SK-N-SH (cell line): ENCODE measurements around the gene AFMID. TPM values are rescaled to one million over a fixed set of nuclear protein-coding genes. Genes with fewer than 3 reads are reported as not detected.

Source experiments
- CTCF ChIA-PET: fragments of 300-600, 350-600 bp; formaldehyde crosslinking; extraction: SDS; loops from one replicate; lab custom pipeline; 2021; lab: Yijun Ruan, JAX
- POLR2A ChIA-PET: fragments of 350-600 bp; sonication (Branson Sonifier 250); formaldehyde crosslinking; extraction: SDS; loops from one replicate; lab custom pipeline; 2020; ENCODE audit warnings: antibody characterized with exemption, inconsistent platforms; lab: Yijun Ruan, JAX
- DNase-seq: peaks from one replicate; pipeline ENCODE4 v3.0.0; 2012
- H2AFZ ChIP-seq: fragments of 200-600 bp; sonication (generic); 2 replicates; pipeline ENCODE4 v1.8.1; 2016; ENCODE audit warnings: antibody characterized with exemption, mild to moderate bottlenecking, low read depth
- H3F3A ChIP-seq: fragments of 200-600 bp; sonication (generic); replicated peaks from 2 replicates; pipeline ENCODE3; 2016; ENCODE audit warnings: antibody characterized with exemption, mild to moderate bottlenecking; ENCODE audit not compliant: insufficient read depth
- H3K27ac ChIP-seq, 2 experiments: fragments of 200-500 bp in 1 of 2; fragments of 200-600 bp in 1 of 2; sonication (Bioruptor generic) in 1 of 2; sonication (generic), shearing (Covaris generic) in 1 of 2; 2 replicates each; pipeline versions ENCODE4 v1.5.1 to v1.6.1; 2014 to 2016; ENCODE audit warnings: low read depth in 2 of 2, inconsistent platforms in 1 of 2, low read length in 1 of 2, mild to moderate bottlenecking in 1 of 2, mixed read lengths in 1 of 2
- H3K27me3 ChIP-seq: fragments of 200-600 bp; sonication (generic), shearing (Covaris generic); 2 replicates; pipeline ENCODE4 v1.6.1; 2016; ENCODE audit warnings: mixed run types; ENCODE audit not compliant: insufficient read depth
- H3K36me3 ChIP-seq, 2 experiments: fragments of 200-500 bp in 1 of 2; fragments of 200-600 bp in 1 of 2; sonication (Bioruptor generic) in 1 of 2; sonication (generic) in 1 of 2; replicated peaks in 1 of 2; 2 replicates each; pipeline versions ENCODE3 to v1.5.1; 2014 to 2016; ENCODE audit warnings: low read length in 1 of 2, mild to moderate bottlenecking in 1 of 2; ENCODE audit not compliant: insufficient read depth in 2 of 2, control insufficient read depth in 1 of 2
- H3K4me1 ChIP-seq, 2 experiments: fragments of 200-500 bp in 1 of 2; fragments of 200-600 bp in 1 of 2; sonication (Bioruptor generic) in 1 of 2; sonication (generic), shearing (Covaris generic) in 1 of 2; 2 replicates each; pipeline versions ENCODE4 v1.5.1 to v1.6.1; 2014 to 2016; ENCODE audit warnings: low read depth in 1 of 2, low read length in 1 of 2, mixed run types in 1 of 2; ENCODE audit not compliant: insufficient read depth in 2 of 2, control insufficient read depth in 1 of 2
- H3K4me2 ChIP-seq: fragments of 200-600 bp; sonication (generic), shearing (Covaris generic); 2 replicates; pipeline ENCODE4 v1.6.1; 2017; ENCODE audit warnings: mixed run types
- H3K4me3 ChIP-seq, 2 experiments: fragments of 200-500 bp in 1 of 2; fragments of 200-600 bp in 1 of 2; sonication (Bioruptor generic) in 1 of 2; sonication (generic), shearing (Covaris generic) in 1 of 2; 2 replicates each; pipeline versions ENCODE4 v1.5.1 to v1.8.1; 2014 to 2016; ENCODE audit warnings: low read depth in 2 of 2, inconsistent platforms in 1 of 2, low read length in 1 of 2, mild to moderate bottlenecking in 1 of 2, mixed read lengths in 1 of 2, moderate library complexity in 1 of 2
- H3K79me2 ChIP-seq: fragments of 200-600 bp; sonication (generic); 2 replicates; pipeline ENCODE4 v1.8.1; 2017; ENCODE audit warnings: mild to moderate bottlenecking; ENCODE audit not compliant: insufficient read depth
- H3K9ac ChIP-seq: fragments of 200-600 bp; sonication (generic); 2 replicates; pipeline ENCODE4 v1.6.1; 2017; ENCODE audit warnings: mixed run types
- H3K9me2 ChIP-seq: fragments of 200-600 bp; sonication (generic); 2 replicates; pipeline ENCODE4 v1.6.1; 2017; ENCODE audit warnings: mixed run types
- H3K9me3 ChIP-seq: fragments of 200-600 bp; sonication (generic); 2 replicates; pipeline ENCODE4 v1.6.1; 2017; ENCODE audit warnings: mixed run types, mild to moderate bottlenecking, moderate library complexity
- H4K20me1 ChIP-seq: fragments of 200-600 bp; sonication (generic); 2 replicates; pipeline ENCODE4 v1.6.1; 2017; ENCODE audit warnings: mild to moderate bottlenecking, mixed run types; ENCODE audit not compliant: insufficient read depth
- CTCF ChIP-seq: fragments of 200-600 bp; sonication (generic); IDR thresholded peaks from 2 replicates; pipeline ENCODE4 v1.6.1; 2017; ENCODE audit warnings: antibody characterized with exemption, mild to moderate bottlenecking, moderate library complexity
- ELF1 ChIP-seq: IDR thresholded peaks from 2 replicates; pipeline ENCODE4 v1.4.0; 2012
- EP300 ChIP-seq, 2 experiments: IDR thresholded peaks; 2 replicates each; pipeline versions ENCODE4 v1.4.0 to v1.6.1; 2012; ENCODE audit warnings: borderline replicate concordance in 1 of 2, low read depth in 1 of 2, low read length in 1 of 2
- FOXJ3 ChIP-seq: sonication (generic); formaldehyde crosslinking; IDR thresholded peaks from 2 replicates; pipeline ENCODE4 v1.5.1; 2020; ENCODE audit warnings: mild to moderate bottlenecking, missing genetic modification reagents
- IRF3 ChIP-seq: fragments of 150-350 bp; IDR thresholded peaks from 2 replicates; pipeline ENCODE4 v1.6.1; 2016; ENCODE audit warnings: mild to moderate bottlenecking, low read depth, low read length
- MAX ChIP-seq: IDR thresholded peaks from 2 replicates; pipeline ENCODE4 v1.4.0; 2012; ENCODE audit warnings: low read depth
- MXI1 ChIP-seq: IDR thresholded peaks from 2 replicates; pipeline ENCODE4 v1.6.1; 2012; ENCODE audit warnings: mild to moderate bottlenecking, low read depth, low read length, improper control_type of control experiment
- PBX3 ChIP-seq: IDR thresholded peaks from 2 replicates; pipeline ENCODE4; 2012
- REST ChIP-seq: IDR thresholded peaks from 2 replicates; pipeline ENCODE4 v1.6.1; 2012; ENCODE audit warnings: mild to moderate bottlenecking, low read depth, low read length, moderate library complexity
- RFX5 ChIP-seq: IDR thresholded peaks from 2 replicates; pipeline ENCODE4 v1.6.1; 2012; ENCODE audit warnings: mild to moderate bottlenecking, improper control_type of control experiment, low read length
- RXRA ChIP-seq: IDR thresholded peaks from 2 replicates; pipeline ENCODE4 v1.4.0; 2012; ENCODE audit warnings: low read depth, mild to moderate bottlenecking, borderline replicate concordance
- TCF12 ChIP-seq: IDR thresholded peaks from 2 replicates; pipeline ENCODE4 v1.4.0; 2012
- TEAD4 ChIP-seq: IDR thresholded peaks from 2 replicates; pipeline ENCODE4 v1.4.0; 2012; ENCODE audit warnings: mild to moderate bottlenecking, borderline replicate concordance; ENCODE audit not compliant: insufficient read depth
- USF1 ChIP-seq: IDR thresholded peaks from 2 replicates; pipeline ENCODE4 v1.4.0; 2012; ENCODE audit warnings: low read depth, borderline replicate concordance
- USF2 ChIP-seq: fragments of 150-350 bp; IDR thresholded peaks from 2 replicates; pipeline ENCODE4 v1.6.1; 2017; ENCODE audit warnings: antibody characterized with exemption, low read length, low read depth, borderline replicate concordance
- YY1 ChIP-seq: IDR thresholded peaks from 2 replicates; pipeline ENCODE4 v1.4.0; 2012; ENCODE audit warnings: low read depth, mild to moderate bottlenecking
- ZBTB33 ChIP-seq: IDR thresholded peaks from 2 replicates; pipeline ENCODE4 v1.4.0; 2012; ENCODE audit warnings: low read depth, borderline replicate concordance
- WGBS: methylation state at CpG from one replicate; pipeline ENCODE4 v1.1.6; 2017; ENCODE audit warnings: low lambda C conversion rate; 5-methylcytosine and 5-hydroxymethylcytosine counted together
- polyA plus RNA-seq, 3 experiments: library from polyadenylated mRNA; depleted of rRNA; stranded (reverse); fragments of >200 nt; gene quantifications; 2 replicates each; pipeline ENCODE4 v1.2.3, GENCODE V29; 2012

AFMID gene
- polyA plus RNA-seq, 1 of the 3 experiments (the other 2 are of a cell fraction) = 44.4 TPM

GRCh38 chr17:78249818-78250806 is 63.0 kb downstream of the AFMID start:
- H3K9me2 ChIP-seq = no peaks in the 10 kb centered on the region
- H3K36me3 ChIP-seq = no peaks in the 10 kb centered on the region
- H3K79me2 ChIP-seq = no peaks in the 10 kb centered on the region
- no peak overlapping the region for H3K9ac ChIP-seq
- TF ChIP-seq TCF12 (no peak), FOXJ3 (CRISPR knock-in tag) (no peak), RXRA (no peak), MXI1 (no peak), USF1 (no peak), EP300 (IDR thresholded peaks at IDR 0.05; ENCODE audit: borderline replicate concordance in 1 of 2, low read depth in 1 of 2, low read length in 1 of 2) (no peak), IRF3 (no peak), RFX5 (no peak), ZBTB33 (no peak), TEAD4 (no peak), CTCF (no peak), PBX3 (no peak), USF2 (no peak), YY1 (no peak), ELF1 (no peak), MAX (no peak), REST (no peak)
- POLR2A ChIA-PET = interaction anchor here (0.6 to 2.1 kb wide), 10 partner anchors 11 to 209 kb away, joined by 3 to 7 read pairs (median 3); no protein-coding TSS in a partner anchor
- H3K9me3 ChIP-seq = 0 out of 2 replicates have a peak, but pooled peaks cover 6% of the 10 kb centered on the region
- peaks cover 7% of the 10 kb centered on the region for H3F3A ChIP-seq
- peak overlapping the region in 1 of 2 experiments; percentile 10; a peak in 1 of 4 replicates for H3K4me3 ChIP-seq
- H3K27me3 ChIP-seq = no peaks in the 10 kb centered on the region
- no peak overlapping the region for H3K4me2 ChIP-seq
- H3K27ac ChIP-seq = peak overlapping the region in 1 of 2 experiments; percentile 71; a peak in 1 of 4 replicates
- CTCF ChIA-PET = interaction anchor here (0.6 to 8.9 kb wide), 71 partner anchors 9 to 707 kb away, joined by 3 to 196 read pairs (median 6); partner anchors contain the start of genes AFMID, BIRC5, PGS1 and SOCS3
- H4K20me1 ChIP-seq = no peaks in the 10 kb centered on the region
- 71% methylated on average over 16 of the region's 20 CpGs for WGBS
- DNase-seq = no peak
- H2AFZ ChIP-seq = no peak overlapping the region
- peaks cover 0 to 53% of the 10 kb centered on the region in 2 experiments; a peak in 1 of 4 replicates for H3K4me1 ChIP-seq
